Measurements from ENCODE around the gene INPP5A.

Gene INPP5A

DNA sequence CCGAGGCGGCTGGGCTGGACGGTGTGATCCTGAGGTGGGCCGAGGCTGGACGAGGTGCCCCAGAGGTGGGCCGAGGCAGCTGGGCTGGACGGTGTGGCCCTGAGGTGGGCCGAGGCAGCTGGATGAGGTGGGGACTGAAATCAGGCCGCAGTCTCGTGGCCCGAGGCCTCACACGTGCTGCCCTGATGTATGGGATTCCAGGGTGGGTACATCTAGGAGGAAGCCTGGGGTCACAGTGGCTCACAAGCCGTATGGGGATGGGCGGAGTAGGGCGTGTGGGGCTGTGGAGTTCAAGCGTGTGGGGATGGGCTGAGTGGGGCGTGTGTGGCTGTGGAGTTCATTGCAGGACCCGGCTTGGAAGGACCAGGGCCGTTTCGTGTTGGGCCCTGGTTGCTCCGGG, 260.8 kb downstream of the INPP5A start:
- in situ Hi-C loops (cut with MboI; ENCODE audit: low sequenced_read_pairs, unreplicated experiment): no loop called here
- TF ChIP-seq CTCF (IDR thresholded peaks at IDR 0.05; ENCODE audit: borderline replicate concordance, control extremely low read depth, extremely low read depth, insufficient read depth, missing control alignments): no peak
- no peak for DNase-seq (ENCODE audit: low spot score)

- TF ChIP-seq CTCF (IDR thresholded peaks at IDR 0.05; ENCODE audit: borderline replicate concordance, control extremely low read depth, extremely low read depth, insufficient read depth, missing control alignments): no peak
- DNase-seq (ENCODE audit: low spot score): no peak
- in situ Hi-C loops (cut with MboI; ENCODE audit: low sequenced_read_pairs, unreplicated experiment): no loop called here
Observed at GRCh38 chr10:132798876-132799275, 261.3 kb downstream of the INPP5A start.

DNA sequence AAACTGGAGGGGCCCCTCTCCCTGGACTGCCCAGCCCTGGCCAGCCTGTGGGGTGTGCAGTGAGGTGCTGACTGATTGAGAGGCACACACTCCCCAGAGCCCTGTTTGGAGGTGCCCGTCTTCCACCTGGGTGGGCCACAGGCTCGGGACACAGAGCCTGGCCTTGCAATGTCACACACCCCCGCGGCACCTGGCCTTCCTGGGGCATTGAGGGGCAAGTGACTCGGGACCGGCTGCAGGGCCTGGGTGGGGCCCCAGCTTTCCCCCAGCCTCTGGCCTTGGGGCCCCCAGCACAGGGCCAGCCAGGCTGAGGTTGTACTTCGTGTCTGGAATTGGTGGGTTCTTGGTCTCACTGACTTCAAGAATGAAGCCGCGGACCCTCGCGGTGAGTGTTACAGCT, 262.3 kb downstream of the INPP5A start:
- in situ Hi-C loops (cut with MboI; ENCODE audit: low sequenced_read_pairs, unreplicated experiment): no loop called here
- no peak for DNase-seq (ENCODE audit: low spot score)
- TF ChIP-seq CTCF (IDR thresholded peaks at IDR 0.05; ENCODE audit: borderline replicate concordance, control extremely low read depth, extremely low read depth, insufficient read depth, missing control alignments): no peak

GRCh38 chr10:132802048-132802447, 264.5 kb downstream of the INPP5A start:
- in situ Hi-C loops (cut with MboI; ENCODE audit: low sequenced_read_pairs, unreplicated experiment): no loop called here
- TF ChIP-seq CTCF (IDR thresholded peaks at IDR 0.05; ENCODE audit: borderline replicate concordance, control extremely low read depth, extremely low read depth, insufficient read depth, missing control alignments): no peak
- DNase-seq (ENCODE audit: low spot score): no peak

GRCh38 chr10:132802694-132803320, 265.2 kb downstream of the INPP5A start:
- no peak for DNase-seq (ENCODE audit: low spot score)
- in situ Hi-C loops (cut with MboI; ENCODE audit: low sequenced_read_pairs, unreplicated experiment): no loop called here
- no peak for TF ChIP-seq CTCF (IDR thresholded peaks at IDR 0.05; ENCODE audit: borderline replicate concordance, control extremely low read depth, extremely low read depth, insufficient read depth, missing control alignments)

GRCh38 chr10:132803416-132804210, 266.0 kb downstream of the INPP5A start:
- in situ Hi-C loops (cut with MboI; ENCODE audit: low sequenced_read_pairs, unreplicated experiment): no loop called here
- no peak for TF ChIP-seq CTCF (IDR thresholded peaks at IDR 0.05; ENCODE audit: borderline replicate concordance, control extremely low read depth, extremely low read depth, insufficient read depth, missing control alignments)
- no peak for DNase-seq (ENCODE audit: low spot score)

Data from GM13976 (cell line).